Muscle layer of duodenum (tissue), 2 donors: ENCODE data around the gene TLR2.
A peak's percentile ranks its signal among the peaks of the same experiment; 100 is the strongest.
"Not testable (repeated sequence)": the region's sequence is repeated elsewhere in the genome, so short reads cannot be mapped to it uniquely, and the experiment has no call there.

Experiments
- H3K27ac ChIP-seq: one replicate; pipeline ENCODE4 v1.7.0; 2013; ENCODE audit warnings: mild to moderate bottlenecking, low read length
- H3K27me3 ChIP-seq: one replicate; pipeline ENCODE4 v1.7.0; 2013; ENCODE audit warnings: low read depth, mild to moderate bottlenecking, control low read depth, low read length
- H3K36me3 ChIP-seq, 2 donors: one replicate each; pipeline ENCODE4 v1.7.0; 2013; ENCODE audit warnings: low read length in 2 of 2, control low read depth in 1 of 2, mild to moderate bottlenecking in 1 of 2; ENCODE audit not compliant: insufficient read depth in 2 of 2, control insufficient read depth in 1 of 2
- H3K4me1 ChIP-seq, 2 donors: one replicate each; pipeline ENCODE4 v1.7.0; 2013; ENCODE audit warnings: low read length in 2 of 2, mild to moderate bottlenecking in 2 of 2, control low read depth in 1 of 2, moderate library complexity in 1 of 2; ENCODE audit not compliant: insufficient read depth in 2 of 2, control insufficient read depth in 1 of 2
- H3K4me3 ChIP-seq, 2 donors: one replicate each; pipeline ENCODE4 v1.7.0; 2013; ENCODE audit warnings: low read length in 2 of 2, low read depth in 1 of 2, mild to moderate bottlenecking in 1 of 2
- H3K9me3 ChIP-seq, 2 donors: one replicate each; pipeline ENCODE4 v1.7.0; 2013; ENCODE audit warnings: low read length in 2 of 2, control low read depth in 1 of 2, mild to moderate bottlenecking in 1 of 2; ENCODE audit not compliant: control insufficient read depth in 1 of 2
- donor health status: healthy.

TLR2 gene

DNA sequence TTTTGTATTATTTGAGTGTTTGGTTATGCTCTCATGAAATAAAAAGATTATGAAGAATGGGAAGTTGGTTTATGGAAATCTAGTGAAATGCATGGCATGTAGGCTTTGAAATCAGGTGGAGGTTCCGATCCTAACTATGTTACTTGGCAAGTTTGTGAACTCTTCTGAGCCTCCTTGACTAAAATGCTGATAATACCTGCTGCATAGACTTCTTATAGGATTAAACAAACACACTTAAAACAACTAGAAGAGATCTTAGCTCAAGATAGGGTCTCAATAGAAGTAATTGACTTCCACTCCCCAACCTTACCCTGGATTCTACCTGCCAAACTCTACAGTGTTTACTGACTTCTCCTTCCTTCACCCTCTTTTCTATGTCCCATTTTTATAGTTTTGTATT is 22.2 kb upstream of the TLR2 start:
- Histone ChIP-seq H3K36me3 (no peaks in the 10 kb centered on the region), H3K4me1 (no peaks in the 10 kb centered on the region), H3K9me3 (no peaks in the 10 kb centered on the region), H3K27me3 (no peaks in the 10 kb centered on the region), H3K27ac (no peak overlapping the region), H3K4me3 (no peak overlapping the region)

DNA sequence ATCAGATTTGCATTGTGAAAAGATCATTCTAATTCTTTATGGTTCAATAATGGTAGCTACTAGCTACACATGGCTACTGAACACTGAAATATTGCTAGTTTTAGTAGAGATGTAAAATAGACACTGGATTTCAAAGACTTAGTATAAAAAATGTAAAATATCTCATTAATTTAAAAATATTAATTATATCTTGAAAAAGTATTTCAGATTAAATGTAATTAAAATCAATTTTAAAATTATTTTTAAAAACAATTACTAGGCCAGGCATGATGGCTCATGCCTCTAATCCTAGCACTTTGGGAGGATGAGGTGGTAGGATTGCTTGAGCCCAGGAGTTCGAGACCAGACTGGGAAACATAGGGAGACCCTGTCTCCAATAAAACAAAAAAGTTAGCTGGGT is 20.4 kb upstream of the TLR2 start:
- H3K27me3 ChIP-seq: no peaks in the 10 kb centered on the region

DNA sequence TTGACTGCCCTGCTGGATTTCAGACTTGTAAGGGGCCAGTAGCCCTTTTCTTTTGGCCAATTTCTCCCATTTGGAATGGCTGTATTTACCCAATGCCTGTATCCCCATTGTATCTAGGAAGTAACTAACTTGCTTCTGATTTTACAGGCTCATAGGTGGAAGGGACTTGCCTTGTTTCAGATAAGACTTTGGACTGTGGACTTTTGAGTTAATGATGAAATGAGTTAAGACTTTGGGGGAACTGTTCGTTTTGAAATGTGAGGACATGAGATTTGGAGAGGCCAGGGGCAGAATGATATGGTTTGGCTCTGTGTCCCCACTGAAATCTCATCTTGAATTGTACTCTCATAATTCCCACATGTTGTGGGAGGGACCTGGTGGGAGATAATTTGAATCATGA is 17.6 kb upstream of the TLR2 start:
- H3K9me3 ChIP-seq, H3K36me3 ChIP-seq, H3K4me1 ChIP-seq, H3K27ac ChIP-seq, H3K4me3 ChIP-seq, H3K27me3 ChIP-seq: not testable (repeated sequence)

More for the DNA sequence above, 20.4 kb upstream of the TLR2 start:
- Histone ChIP-seq H3K36me3 (no peaks in the 10 kb centered on the region), H3K9me3 (no peaks in the 10 kb centered on the region), H3K4me1 (no peaks in the 10 kb centered on the region), H3K4me3 (no peak overlapping the region), H3K27ac (no peak overlapping the region)

DNA sequence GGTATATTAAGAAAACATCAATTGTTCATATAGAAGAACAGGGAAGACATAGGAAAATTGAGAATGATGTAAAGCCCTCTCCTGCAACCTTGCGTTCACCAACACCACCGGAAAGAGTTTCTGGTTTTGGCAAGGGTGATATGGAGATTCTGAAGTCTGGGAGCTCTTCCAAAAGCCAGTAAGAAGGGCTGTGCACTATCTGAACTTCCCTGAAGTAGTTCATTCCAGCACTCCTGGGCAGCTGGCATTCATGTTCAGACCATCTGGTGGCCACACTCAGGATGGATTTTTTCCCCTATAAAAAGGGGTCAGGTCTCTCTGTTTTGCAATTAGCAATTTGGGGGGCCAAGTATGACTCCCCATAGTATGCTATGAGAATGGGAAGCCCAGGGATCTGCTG is 15.4 kb upstream of the TLR2 start:
- Histone ChIP-seq H3K4me3 (no peak overlapping the region), H3K4me1 (no peaks in the 10 kb centered on the region), H3K9me3 (no peaks in the 10 kb centered on the region), H3K36me3 (no peaks in the 10 kb centered on the region), H3K27me3 (no peaks in the 10 kb centered on the region), H3K27ac (no peak overlapping the region)

DNA sequence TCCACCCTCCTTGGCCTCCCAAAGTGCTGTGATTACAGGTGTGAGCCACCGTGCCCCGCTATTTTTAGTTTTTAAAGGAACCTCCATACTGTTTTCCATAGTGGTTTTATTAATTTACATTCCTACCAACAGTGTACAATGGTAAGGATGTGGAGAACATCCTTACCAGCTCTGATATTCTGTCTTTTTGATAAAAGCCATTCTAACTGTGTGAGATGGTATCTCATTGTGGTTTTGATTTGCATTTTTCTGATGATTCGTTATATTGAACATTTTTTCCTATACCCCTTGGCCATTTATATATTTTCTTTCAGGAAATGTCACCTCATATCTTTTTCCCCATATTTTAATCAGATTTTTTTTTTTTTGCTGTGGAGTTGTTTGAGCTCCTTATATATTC is 14.2 kb upstream of the TLR2 start:
- H3K9me3 ChIP-seq: peaks cover 0 to 2% of the 10 kb centered on the region in 2 donors

DNA sequence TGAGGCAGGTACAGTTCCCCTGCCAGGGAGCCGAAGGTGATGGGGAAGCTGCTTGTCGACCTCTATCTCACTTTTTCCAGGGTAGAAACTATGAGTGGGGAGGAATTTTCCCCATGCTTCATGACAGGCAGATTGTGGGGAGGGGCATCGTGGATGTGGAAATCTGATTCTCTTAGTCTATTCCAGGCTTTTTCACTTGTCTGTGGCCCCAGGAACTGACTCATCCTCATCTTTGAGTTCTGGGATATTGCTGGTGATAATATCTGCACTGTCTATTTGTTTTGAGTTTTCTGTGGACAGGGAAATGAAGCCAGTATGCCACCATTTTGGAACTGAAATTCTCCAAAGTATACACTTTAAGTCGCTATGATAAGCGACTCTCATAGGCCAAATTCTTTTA is 7.6 kb upstream of the TLR2 start:
- Histone ChIP-seq H3K4me1 (no peaks in the 10 kb centered on the region), H3K4me3 (no peak overlapping the region), H3K27ac (no peak overlapping the region), H3K27me3 (no peaks in the 10 kb centered on the region), H3K9me3 (peaks cover 0 to 14% of the 10 kb centered on the region in 2 donors), H3K36me3 (no peaks in the 10 kb centered on the region)

More for the DNA sequence above, 14.2 kb upstream of the TLR2 start:
- H3K4me3 ChIP-seq: no peak overlapping the region
- H3K27me3 ChIP-seq: no peaks in the 10 kb centered on the region
- no peak overlapping the region for H3K27ac ChIP-seq
- H3K36me3 ChIP-seq: no peaks in the 10 kb centered on the region
- H3K4me1 ChIP-seq: no peaks in the 10 kb centered on the region

DNA sequence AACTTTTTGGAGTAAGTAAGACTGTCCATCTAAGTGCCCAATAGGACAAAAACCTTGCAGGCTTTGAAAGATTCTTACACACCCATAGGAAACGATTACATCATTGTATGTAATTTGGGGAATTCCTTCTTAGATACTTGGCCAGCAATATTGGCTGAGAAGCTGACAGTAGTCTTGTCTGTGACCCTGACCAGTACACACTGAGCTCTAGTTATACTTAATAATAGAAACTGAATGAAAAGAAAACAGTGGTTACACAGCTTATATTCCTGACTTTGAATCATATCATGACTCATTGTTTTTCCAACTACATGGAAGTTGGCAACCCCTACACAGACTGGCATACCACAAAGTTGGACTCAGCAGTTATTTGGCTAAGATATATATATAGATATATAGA is 7.1 kb upstream of the TLR2 start:
- Histone ChIP-seq H3K27me3 (no peaks in the 10 kb centered on the region), H3K27ac (no peak overlapping the region), H3K4me3 (no peak overlapping the region), H3K4me1 (no peaks in the 10 kb centered on the region), H3K9me3 (peaks cover 0 to 14% of the 10 kb centered on the region in 2 donors), H3K36me3 (no peaks in the 10 kb centered on the region)

DNA sequence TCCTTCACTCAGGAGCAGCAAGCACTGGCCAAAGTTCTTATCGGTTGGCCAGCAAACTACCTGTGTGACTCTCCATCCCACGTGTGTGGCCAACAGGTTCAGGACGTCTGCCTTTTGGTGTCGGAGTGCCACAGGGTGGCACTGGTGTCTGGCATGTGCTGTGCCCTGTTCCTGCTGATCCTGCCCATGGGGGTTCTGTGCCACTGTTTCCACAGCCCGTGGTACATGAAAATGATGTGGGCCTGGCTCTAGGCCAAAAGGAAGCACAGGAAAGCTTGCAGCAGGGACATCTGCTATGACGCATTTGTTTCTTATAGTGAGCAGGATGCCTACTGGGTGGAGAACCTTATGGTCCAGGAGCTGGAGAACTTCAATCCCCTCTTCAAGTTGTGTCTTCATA is 4.6 kb upstream of the TLR2 start:
- Histone ChIP-seq H3K27ac (no peak overlapping the region), H3K9me3 (peaks cover 0 to 12% of the 10 kb centered on the region in 2 donors), H3K36me3 (no peaks in the 10 kb centered on the region), H3K4me3 (no peak overlapping the region), H3K27me3 (no peaks in the 10 kb centered on the region), H3K4me1 (no peaks in the 10 kb centered on the region)

DNA sequence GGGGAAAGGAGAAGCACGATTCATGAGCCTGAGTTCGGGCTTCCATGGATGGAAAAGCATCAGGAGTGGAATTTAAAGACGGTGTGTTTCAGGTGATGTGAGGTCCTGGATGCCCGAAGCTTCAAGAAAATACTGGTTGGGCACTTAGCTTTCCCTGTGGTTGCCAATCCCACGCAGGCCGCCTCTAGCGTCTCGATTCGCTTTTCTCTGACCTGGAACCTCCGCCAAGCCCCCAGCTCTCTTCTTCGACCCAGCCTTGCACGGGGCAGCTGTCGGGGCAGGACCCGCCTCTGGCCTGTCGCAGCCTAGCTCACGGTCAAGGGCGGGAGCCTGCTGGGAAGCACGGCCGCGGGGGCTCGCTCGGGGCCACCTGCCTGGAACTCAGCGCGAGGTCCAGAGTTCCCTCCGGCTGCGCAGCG is 308 bp upstream of the TLR2 start:
- H3K4me1 ChIP-seq: no peaks in the 10 kb centered on the region
- H3K9me3 ChIP-seq: peaks cover 7 to 8% of the 10 kb centered on the region in 2 donors
- peak overlapping the region; percentile 69 to 92 for H3K4me3 ChIP-seq
- H3K36me3 ChIP-seq: peaks cover 0 to 4% of the 10 kb centered on the region in 2 donors
- no peaks in the 10 kb centered on the region for H3K27me3 ChIP-seq
- no peak overlapping the region for H3K27ac ChIP-seq

DNA sequence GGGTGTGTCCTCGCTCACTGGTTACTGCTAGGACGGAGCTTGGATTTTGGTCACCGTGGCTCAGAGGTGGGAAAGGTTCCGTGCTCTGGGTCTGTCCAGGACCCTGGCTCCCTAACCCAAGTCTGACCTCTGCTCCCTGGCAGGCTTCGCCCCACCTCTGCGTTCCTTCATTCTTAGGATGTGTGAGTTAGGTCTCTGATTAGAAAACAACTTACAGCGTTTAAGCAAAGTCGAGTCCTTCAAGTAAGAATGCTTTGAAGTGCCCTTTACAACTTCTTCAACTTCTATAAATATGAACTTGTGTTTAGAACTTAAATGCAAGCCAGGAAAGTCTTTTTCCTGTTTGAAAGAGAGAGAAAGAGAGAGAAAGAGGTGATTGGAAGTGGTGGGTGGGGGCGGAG is 891 bp downstream of the TLR2 start:
- H3K27me3 ChIP-seq: no peaks in the 10 kb centered on the region
- H3K4me3 ChIP-seq: peak overlapping the region; percentile 69 to 92
- peaks cover 7 to 8% of the 10 kb centered on the region in 2 donors for H3K9me3 ChIP-seq
- H3K36me3 ChIP-seq: peaks cover 0 to 4% of the 10 kb centered on the region in 2 donors
- no peaks in the 10 kb centered on the region for H3K4me1 ChIP-seq
- H3K27ac ChIP-seq: peak overlapping the region; percentile 19

DNA sequence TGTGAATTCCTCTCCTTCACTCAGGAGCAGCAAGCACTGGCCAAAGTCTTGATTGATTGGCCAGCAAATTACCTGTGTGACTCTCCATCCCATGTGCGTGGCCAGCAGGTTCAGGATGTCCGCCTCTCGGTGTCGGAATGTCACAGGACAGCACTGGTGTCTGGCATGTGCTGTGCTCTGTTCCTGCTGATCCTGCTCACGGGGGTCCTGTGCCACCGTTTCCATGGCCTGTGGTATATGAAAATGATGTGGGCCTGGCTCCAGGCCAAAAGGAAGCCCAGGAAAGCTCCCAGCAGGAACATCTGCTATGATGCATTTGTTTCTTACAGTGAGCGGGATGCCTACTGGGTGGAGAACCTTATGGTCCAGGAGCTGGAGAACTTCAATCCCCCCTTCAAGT is 20.4 kb downstream of the TLR2 start:
- no peaks in the 10 kb centered on the region for H3K4me1 ChIP-seq
- H3K36me3 ChIP-seq: no peaks in the 10 kb centered on the region
- H3K9me3 ChIP-seq: no peaks in the 10 kb centered on the region
- H3K27me3 ChIP-seq: no peaks in the 10 kb centered on the region
- H3K4me3 ChIP-seq: no peak overlapping the region
- H3K27ac ChIP-seq: no peak overlapping the region

DNA sequence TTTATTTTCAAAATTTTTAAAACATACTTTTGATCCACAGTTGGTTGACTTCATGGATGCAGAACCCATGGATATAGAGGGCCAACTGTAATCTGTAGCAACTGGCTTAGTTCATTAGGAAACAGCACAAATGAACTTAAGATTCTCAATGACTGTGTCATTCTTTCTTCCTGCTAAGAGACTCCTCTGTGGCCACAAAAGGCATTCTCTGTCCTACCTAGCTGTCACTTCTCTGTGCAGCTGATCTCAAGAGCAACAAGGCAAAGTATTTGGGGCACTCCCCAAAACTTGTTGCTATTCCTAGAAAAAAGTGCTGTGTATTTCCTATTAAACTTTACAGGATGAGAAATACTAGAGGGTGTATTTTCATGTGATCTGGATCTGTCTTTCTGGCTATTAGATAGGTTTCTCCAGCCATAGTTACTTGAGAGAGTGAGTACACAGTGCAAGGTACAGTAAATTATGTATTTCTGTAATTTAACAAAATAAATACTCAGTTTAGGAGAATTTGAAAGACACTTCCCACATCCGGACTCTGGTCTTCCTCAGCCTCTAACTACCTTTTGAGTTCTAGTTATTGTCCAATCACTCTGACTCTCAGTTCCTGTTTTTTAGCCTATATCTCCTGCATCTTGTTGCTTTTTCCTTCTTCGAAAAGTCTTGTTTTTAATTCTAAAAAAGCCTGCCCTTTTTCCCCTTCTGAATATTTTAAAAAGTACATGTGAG is 21.8 kb downstream of the TLR2 start:
- no peaks in the 10 kb centered on the region for H3K4me1 ChIP-seq
- no peaks in the 10 kb centered on the region for H3K9me3 ChIP-seq
- no peak overlapping the region for H3K4me3 ChIP-seq
- H3K27ac ChIP-seq: no peak overlapping the region
- H3K27me3 ChIP-seq: no peaks in the 10 kb centered on the region
- H3K36me3 ChIP-seq: no peaks in the 10 kb centered on the region
